Fibroblast of the conjunctiva (primary cell): Measurements from ENCODE around the gene UGT1A9.

ENCODE experiments used
- DNase-seq: peaks from one replicate; pipeline ENCODE4 v3.0.0-alpha.2; 2010; ENCODE audit warnings: low read depth

UGT1A9 gene

DNA sequence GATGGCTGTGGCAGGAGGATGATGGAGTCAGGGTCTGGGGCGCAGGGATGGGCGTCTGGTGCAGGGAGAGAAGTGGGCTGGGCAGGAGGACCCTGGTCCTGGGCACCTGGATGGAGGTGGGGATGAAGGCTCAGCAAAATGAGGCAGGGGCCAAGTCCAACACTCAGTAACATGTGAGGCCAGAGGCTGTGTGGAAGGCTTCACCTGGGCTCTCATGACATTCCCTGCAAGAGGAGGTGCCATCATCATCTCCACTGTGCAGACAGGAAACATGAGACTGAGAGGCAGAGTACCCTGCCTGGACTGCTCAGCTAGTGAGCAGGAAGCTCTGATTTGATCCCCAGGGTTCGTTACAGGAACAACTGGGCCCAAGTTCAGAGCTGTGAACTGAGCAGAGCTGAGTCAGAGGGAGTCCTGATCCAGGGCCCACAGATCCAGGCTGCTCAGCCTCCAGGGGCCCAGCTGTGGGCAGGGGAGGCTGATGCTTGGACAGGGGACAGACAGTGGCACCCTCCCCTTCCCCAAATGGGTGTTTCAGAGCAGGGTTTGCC is 145.7 kb downstream of the UGT1A9 start:
- no peak for DNase-seq

DNA sequence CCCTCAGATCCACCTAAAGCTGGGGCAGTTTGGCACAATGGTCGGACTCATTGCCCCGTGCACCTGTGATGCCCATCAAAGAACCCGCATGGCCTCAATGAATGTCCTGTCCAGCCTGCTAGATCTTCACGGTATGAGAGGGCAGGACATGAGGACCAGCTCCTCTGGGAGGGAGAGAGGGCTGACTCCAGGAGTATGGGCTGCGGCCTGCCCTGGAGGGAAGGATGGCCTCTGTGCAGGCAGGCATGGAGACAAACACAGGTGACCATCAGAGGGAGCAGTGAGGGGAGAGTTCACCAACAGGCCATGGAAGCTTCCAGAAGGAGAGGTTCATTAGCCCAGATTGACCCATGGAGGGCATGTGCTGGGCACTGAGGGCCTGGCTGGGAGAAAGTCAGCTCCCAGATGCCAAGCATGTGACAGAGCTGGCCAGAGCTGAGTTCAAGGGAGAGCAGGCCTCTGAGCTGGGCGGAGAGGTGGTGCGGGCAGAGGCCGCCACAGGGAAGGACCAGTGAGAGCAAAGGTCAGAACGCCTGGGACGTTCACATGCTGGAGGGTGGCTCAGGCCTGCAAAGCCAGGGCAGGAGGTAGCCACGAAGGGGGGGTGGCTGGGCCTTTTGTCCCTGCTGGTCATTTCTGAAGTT is 146.4 kb downstream of the UGT1A9 start:
- DNase-seq = no peak

GRCh38 chr2:233818639-233819621 is 147.2 kb downstream of the UGT1A9 start:
- DNase-seq = no peak

GRCh38 chr2:233819884-233820773 is 148.4 kb downstream of the UGT1A9 start:
- DNase-seq = no peak

- no peak for DNase-seq
These were observed 149.0 kb downstream of the UGT1A9 start for GRCh38 chr2:233820774-233821105.

- DNase-seq = no peak
These were observed 149.5 kb downstream of the UGT1A9 start for GRCh38 chr2:233821196-233821595.

- DNase-seq = no peak
These were observed 150.0 kb downstream of the UGT1A9 start for GRCh38 chr2:233821709-233822100.

DNA sequence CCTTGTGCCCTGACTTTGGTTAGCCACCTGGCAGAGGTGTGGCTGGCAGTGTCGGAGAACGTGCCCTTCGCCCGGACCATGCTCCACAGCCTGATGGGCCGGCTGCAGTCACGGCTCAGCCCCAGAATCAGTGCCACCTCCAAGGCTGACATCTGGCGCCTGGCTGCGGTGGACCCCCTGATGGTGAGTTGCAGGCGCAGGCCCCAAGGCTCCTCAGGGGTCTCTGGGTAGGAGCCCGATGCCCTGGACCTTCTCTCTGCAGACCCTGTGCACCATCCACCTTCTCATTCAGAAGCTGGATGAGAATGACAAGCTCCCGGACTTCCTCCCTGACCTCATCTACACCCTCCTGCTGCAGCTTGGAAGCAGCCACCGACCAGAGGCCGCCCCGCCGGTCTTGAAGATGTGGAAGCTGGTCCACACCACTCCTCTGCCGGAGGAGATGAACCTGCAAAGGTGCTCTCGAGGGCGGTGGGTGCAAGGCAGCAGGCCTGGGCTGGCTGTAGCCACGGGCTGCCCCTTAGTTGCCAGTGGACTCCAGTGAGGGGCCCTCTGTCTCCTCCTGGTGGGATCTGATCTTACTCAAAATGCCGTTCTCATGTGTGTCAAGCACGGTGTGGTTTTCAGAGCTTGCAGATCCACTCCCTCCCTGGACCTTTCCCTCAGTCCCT is 150.5 kb downstream of the UGT1A9 start:
- DNase-seq = no peak
